NCI-H526 treated with DMSO at 0.1 percent for 48 hours (cell line): Measurements from ENCODE around the gene MFN2.
"Not testable (repeated sequence)": the region's sequence is repeated elsewhere in the genome, so short reads cannot be mapped to it uniquely, and the experiment has no call there.

Experiments used
- DNase-seq: peaks from one replicate; lab custom pipeline; 2025; lab: John Stamatoyannopoulos, UW

The MFN2 gene

GRCh38 chr1:11998636-11999035 is 18.4 kb downstream of the MFN2 start:
- no peak for DNase-seq

DNA sequence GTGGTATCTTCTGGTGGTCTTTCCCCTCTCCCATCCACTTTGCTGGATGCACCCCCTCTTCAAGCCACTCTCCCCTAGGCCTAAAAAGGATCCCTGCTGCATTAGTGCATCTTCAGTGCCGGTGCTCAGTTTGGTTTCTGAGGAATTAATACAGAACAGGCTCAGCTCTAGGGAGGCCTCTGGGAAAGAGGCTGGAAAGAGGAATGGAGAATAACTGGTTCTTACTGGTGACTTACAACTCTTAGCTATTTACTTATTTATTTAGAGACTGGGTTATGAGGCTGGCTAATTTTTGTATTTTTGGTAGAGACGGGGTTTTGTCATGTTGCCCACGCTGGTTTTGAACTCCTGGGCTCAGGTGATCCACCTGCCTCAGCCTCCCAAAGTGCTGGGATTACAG is 19.0 kb downstream of the MFN2 start:
- no peak for DNase-seq

DNA sequence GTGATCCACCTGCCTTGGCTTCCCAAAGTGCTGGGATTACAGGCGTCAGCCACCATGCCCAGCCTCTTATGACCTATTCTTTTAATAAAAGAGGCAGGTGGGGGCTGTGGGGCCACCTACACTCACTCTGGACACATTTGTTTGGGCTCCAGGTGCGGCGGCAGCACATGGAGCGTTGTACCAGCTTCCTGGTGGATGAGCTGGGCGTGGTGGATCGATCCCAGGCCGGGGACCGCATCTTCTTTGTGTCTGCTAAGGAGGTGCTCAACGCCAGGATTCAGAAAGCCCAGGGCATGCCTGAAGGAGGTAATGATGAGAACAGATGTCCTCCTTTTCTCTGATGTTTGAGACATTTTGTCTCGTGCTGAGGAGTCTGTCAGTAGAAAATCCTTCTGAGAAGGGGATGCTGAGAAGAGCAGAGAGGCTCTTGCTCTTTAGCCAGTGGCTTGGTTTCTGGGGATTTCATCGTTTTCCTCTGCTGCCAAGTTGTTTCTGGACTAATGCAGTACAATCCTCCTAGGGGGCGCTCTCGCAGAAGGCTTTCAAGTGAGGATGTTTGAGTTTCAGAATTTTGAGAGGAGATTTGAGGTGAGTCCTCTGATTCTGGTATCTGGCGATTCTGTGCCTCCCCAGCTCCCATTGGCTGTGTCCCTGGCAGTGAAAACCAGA is 21.1 kb downstream of the MFN2 start:
- DNase-seq: no peak

DNA sequence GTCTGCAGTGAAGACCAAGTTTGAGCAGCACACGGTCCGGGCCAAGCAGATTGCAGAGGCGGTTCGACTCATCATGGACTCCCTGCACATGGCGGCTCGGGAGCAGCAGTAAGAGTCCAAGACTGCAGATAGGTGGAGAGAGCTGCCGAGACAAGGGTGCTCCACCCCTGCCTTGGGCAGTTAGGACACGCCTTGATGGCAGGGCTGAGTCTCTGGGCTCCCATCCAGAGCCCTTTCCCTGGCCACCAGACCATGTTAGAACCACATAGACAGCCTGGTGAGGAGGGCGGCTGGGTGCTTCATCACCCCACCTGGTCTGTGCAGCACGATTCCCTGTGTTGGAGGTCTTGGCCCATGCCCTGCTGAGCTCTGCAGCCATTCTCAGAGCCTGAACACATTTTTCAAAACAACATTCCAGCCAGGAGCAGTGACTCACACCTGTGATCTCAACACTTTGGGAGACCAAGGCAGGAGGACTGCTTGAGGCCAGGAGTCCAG is 21.8 kb downstream of the MFN2 start:
- no peak for DNase-seq

- no peak for DNase-seq
Measured at GRCh38 chr1:12003762-12004161, 23.5 kb downstream of the MFN2 start.

DNA sequence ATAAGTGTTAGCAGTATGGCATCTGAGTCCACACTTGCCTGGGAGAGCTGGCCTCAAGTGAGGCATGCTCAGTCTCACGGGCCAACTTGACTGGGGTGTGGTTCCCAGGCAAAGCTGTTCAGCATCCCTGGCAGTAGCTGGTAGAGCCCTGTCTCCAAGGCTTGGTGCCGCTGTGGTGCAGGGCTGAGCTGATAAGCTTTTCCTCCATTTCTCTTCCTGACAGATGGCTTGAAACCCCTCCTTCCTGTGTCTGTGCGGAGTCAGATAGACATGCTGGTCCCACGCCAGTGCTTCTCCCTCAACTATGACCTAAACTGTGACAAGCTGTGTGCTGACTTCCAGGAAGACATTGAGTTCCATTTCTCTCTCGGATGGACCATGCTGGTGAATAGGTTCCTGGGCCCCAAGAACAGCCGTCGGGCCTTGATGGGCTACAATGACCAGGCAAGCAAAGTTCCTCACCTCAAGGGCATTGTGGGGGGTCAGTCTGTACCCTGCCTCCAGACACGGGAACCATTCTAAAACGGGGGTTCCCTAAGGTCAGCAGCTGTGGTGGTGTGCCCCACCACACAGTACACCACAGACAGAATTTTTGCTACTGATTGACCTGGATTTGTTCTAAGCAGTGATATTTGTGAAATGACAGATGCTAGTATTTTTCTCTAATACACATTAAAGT is 25.4 kb downstream of the MFN2 start:
- DNase-seq: no peak

DNA sequence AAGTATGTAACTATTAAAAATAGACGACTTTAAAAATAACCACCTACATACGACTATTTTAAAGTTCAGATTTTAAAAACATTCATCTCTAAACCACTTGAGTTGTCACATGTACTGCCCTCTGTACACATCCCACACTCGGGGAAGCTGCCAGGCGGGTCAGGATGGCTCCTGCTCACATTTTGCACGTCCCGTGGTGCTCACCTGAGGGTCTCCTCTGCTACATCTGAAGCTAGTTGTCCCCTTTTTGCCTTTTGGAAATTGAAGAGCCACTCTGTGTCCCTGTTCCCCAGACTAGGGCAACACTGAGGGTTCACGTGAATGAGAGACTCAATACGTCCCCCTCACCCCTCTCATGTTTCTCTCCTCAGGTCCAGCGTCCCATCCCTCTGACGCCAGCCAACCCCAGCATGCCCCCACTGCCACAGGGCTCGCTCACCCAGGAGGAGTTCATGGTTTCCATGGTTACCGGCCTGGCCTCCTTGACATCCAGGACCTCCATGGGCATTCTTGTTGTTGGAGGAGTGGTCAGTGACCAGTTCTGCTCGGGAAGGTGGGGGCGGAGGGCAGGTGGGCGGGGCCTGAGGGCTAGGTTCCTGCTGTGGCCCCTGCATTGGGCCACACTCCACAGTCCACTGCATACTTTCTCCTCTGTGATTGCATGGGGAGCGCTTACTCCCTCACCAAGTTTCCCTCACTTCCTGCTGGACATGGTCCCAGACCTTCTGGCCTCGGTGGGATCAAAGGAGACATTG is 26.1 kb downstream of the MFN2 start:
- DNase-seq: no peak

DNA sequence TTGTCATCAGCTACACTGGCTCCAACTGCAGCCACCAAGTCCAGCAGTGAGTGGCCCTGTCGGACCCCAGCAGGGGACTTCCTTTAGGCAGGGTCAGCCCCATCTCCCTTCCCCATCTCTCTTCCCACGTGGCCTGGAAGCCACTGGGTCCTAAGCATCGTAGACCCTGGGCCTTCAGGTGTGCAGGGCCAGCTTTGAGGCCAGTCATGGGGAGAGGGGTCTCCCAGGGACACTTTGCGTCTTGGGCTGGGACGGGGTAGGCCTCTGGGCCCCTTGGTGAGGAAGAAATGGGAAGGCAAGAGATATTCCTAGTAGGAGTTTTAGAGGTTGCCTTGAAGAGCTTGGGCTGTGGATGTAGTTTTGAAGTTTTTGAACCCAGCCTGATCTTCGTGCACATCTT is 27.0 kb downstream of the MFN2 start:
- no peak for DNase-seq

GRCh38 chr1:12008355-12008754 is 28.1 kb downstream of the MFN2 start:
- not testable (repeated sequence) for DNase-seq

GRCh38 chr1:12009318-12009947 is 29.2 kb downstream of the MFN2 start:
- no peak for DNase-seq

GRCh38 chr1:12010746-12011570 is 30.7 kb downstream of the MFN2 start:
- DNase-seq: no peak

DNA sequence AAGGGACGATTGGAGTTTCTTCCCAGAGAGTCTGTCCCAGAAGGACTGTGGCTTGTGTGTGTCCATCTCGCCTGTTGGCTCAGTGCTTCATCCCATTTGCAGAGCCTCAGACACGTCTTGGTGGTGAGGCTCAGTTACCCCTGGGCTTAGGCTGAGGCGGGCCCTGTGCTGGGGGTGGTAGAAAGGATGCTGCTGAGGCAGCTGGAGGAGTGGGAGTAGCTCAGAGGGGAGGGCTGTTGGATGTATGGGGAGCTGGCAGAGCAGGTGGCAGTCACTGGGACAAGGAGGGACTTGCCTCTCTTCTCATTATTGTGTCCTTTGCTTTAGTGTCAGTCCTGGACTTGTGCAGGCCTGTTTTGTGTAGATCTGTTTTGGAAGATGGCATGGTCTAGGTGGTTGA is 31.8 kb downstream of the MFN2 start:
- no peak for DNase-seq

- no peak for DNase-seq
Measured at GRCh38 chr1:12012560-12013316, 32.5 kb downstream of the MFN2 start.

DNA sequence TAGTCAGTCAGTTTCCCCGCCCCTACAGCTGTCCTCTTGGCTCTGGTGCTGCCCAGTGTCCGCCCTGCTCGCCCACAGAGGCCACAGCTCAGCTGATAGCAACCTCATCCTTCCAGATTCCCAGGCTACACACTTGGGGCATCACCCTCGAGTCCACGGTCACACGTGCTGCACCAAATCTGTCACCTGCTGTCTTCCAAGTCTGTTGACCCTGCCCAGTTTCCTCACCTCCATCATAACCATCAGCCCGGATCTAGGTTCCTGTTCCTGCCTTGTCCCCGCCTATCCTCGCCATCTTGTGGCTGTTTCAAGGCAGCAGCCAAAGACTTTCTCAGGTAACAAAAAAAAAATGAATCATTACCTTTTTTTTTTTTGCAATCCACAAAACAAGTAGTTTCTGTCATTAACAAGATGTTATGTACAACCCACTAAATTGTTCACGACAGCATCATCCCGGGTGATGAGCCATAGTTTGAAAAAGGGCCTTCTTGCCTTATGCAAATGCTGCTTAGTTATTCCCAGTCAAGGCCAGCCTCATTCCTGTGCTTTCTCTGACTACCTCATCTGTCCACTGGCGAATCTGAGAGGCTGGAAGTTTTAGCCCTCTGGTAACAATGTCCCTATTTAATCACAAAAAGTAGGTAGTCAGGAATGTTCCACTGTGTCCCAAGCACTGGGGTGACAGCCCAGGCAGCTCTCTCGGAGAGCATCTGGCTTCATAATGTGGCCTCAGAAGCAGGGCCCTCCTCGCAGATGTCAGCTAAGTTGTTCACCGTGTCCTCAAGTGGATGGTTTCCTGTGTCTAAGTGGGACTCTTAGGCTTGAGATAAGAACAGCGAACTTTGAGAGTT is 34.1 kb downstream of the MFN2 start:
- DNase-seq: no peak

- no peak for DNase-seq
Measured at GRCh38 chr1:12015001-12015491, 34.8 kb downstream of the MFN2 start.

DNA sequence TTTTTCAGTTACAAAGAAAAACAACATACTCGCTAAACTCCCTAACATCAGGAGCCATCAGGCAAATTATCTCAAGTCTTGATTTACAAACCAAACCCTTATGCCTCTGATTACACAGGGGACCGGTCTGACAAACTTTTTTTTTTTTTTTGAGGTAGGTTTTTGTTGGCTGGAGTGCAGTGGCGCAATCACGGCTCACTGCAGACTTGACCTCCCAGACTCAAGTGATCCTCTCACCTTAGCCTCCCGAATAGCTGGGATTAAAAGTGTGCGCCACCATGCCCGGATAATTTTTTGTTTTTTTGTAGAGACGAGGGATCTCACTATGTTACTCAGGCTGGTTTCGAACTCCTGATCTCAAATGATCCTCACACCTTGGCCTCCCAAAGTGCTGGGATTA is 35.3 kb downstream of the MFN2 start:
- DNase-seq: no peak

GRCh38 chr1:12016182-12016581 is 35.9 kb downstream of the MFN2 start:
- DNase-seq: peak; percentile 3

DNA sequence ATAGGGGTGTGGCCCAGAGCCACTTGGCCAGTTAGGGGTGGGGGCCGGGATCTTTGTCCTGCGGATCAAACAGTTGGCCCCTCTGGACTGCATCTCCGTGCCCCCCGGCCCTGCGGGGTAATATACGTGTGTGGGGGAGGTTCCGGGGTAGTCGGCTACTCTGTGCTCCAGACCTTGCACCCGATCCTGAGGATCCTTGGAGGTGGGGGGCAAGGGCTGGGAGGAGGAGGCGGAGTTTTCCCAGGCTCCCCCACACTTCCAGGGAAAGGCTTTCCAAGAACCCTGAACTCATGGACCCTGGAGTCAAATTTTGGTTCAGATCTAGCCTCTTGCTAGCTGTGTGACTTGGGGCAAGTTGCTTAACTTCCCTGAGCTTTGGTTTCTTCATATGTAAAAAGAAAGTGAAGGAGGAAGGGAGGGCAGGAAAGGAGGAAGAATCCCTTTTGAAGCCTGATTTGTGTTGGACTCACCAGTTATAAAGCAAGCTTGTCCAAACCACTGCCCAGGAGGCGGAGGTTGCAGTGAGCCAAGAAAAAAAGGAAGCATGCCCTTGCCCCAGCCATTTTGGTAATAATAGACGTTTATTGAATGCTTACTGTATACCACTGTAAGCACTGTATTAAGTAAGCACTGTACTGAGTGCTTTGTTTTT is 39.7 kb downstream of the MFN2 start:
- DNase-seq: no peak

GRCh38 chr1:12021616-12022015 is 41.4 kb downstream of the MFN2 start:
- DNase-seq: no peak
